ENCODE measurements around the gene SYT7.

DNA sequence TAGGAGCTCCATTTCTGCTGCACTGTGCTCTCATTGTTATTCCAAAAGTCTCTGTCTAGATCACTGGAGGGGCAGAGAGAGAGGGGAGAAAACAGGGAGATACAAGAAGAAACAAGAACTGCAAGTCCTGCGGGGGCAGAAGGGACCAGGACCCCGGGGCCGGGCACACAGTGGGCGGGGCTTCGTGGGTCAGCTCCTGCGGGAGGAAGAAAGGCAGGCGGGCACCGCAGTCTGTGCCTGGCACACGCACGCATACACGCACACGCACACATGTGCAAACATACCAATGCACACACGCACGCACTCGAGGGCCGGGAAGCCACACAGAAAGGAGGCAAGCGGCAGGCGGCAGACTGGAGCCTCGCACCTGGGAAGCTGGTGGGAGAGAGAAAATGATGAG is 33.6 kb downstream of the SYT7 start:
- TF ChIP-seq, protein P1, sequence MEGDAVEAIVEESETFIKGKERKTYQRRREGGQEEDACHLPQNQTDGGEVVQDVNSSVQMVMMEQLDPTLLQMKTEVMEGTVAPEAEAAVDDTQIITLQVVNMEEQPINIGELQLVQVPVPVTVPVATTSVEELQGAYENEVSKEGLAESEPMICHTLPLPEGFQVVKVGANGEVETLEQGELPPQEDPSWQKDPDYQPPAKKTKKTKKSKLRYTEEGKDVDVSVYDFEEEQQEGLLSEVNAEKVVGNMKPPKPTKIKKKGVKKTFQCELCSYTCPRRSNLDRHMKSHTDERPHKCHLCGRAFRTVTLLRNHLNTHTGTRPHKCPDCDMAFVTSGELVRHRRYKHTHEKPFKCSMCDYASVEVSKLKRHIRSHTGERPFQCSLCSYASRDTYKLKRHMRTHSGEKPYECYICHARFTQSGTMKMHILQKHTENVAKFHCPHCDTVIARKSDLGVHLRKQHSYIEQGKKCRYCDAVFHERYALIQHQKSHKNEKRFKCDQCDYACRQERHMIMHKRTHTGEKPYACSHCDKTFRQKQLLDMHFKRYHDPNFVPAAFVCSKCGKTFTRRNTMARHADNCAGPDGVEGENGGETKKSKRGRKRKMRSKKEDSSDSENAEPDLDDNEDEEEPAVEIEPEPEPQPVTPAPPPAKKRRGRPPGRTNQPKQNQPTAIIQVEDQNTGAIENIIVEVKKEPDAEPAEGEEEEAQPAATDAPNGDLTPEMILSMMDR (IDR thresholded peaks at IDR 0.05) = no peak
- TF ChIP-seq POLR2A (IDR thresholded peaks at IDR 0.05) = no peak
- TF ChIP-seq POLR2AphosphoS5 (IDR thresholded peaks at IDR 0.05; ENCODE audit: insufficient read depth in 1 of 2, low read depth in 1 of 2) = no peak
